Thyroid gland (tissue), 4 donors: ENCODE data around the gene PIP5K1A. TPM values are rescaled to one million over a fixed set of nuclear protein-coding genes. Genes with fewer than 3 reads are reported as not detected.

Source experiments
- DNase-seq, 2 donors: peaks; one replicate each; pipeline ENCODE4 v3.0.0-alpha.2; 2019
- H3K27ac ChIP-seq, 3 donors: fragments of 200-600 bp; sonication (generic); 1 replicate in 2 of 3; 2 replicates in 1 of 3; pipeline ENCODE4 v1.5.1; 2016 to 2019; ENCODE audit warnings: mild to moderate bottlenecking in 1 of 3, moderate library complexity in 1 of 3
- H3K27me3 ChIP-seq: fragments of 200-600 bp; sonication (generic); one replicate; pipeline ENCODE4 v1.5.1; 2019
- H3K36me3 ChIP-seq, 2 donors: fragments of 200-600 bp; sonication (generic); one replicate each; pipeline ENCODE4 v1.5.1; 2016 to 2019
- H3K4me1 ChIP-seq, 2 donors: fragments of 200-600 bp; sonication (generic); one replicate each; pipeline ENCODE4 v1.5.1; 2017 to 2019
- H3K4me3 ChIP-seq, 3 donors: fragments of 200-600 bp; sonication (generic); replicated peaks in 1 of 3; 1 replicate in 2 of 3; 2 replicates in 1 of 3; pipeline ENCODE4 v1.5.1; 2016; ENCODE audit warnings: mild to moderate bottlenecking in 1 of 3
- H3K9me3 ChIP-seq: fragments of 200-600 bp; sonication (generic); one replicate; pipeline ENCODE4 v1.5.1; 2017
- CTCF ChIP-seq, 6 experiments: fragments of 200-600 bp in 3 of 6; fragments of 450-650 bp in 3 of 6; sonication (generic) in 3 of 6; IDR thresholded peaks; one replicate each; pipeline ENCODE4 v1.5.1; 2016 to 2019; ENCODE audit warnings: antibody characterized with exemption in 6 of 6, mild to moderate bottlenecking in 2 of 6, inconsistent platforms in 1 of 6, moderate library complexity in 1 of 6
- POLR2A ChIP-seq, 2 donors: fragments of 450-650 bp; IDR thresholded peaks; one replicate each; pipeline ENCODE4 v1.6.1; 2017; ENCODE audit warnings: antibody characterized with exemption in 2 of 2, mild to moderate bottlenecking in 2 of 2, moderate library complexity in 1 of 2
- WGBS, 2 donors: methylation state at CpG; one replicate each; pipeline ENCODE4 v1.1.5; 2017; 5-methylcytosine and 5-hydroxymethylcytosine counted together
- intact Hi-C: fragments of 100-400 bp; cut with DNase I; formaldehyde crosslinking; loops from one replicate; pipeline ENCODE4 v1.15.1; 2023
- total RNA-seq, 4 donors: library from RNA; depleted of rRNA; stranded (reverse); fragments of >200 nt; gene quantifications; one replicate each; pipeline ENCODE4 v1.2.3, GENCODE V29; 2016

The PIP5K1A gene
- total RNA-seq, 4 donors from 2014 or later, result 53.4 to 74.5 (median 57.8) TPM

GRCh38 chr1:151211972-151212705, 13.8 kb downstream of the PIP5K1A start:
- intact Hi-C loops, result no loop called here
- 86 to 88% methylated on average over 15 of the region's 15 CpGs for WGBS, 2 donors
- Histone ChIP-seq H3K4me1 (peaks cover 7 to 9% of the 10 kb centered on the region in 2 donors), H3K9me3 (no peaks in the 10 kb centered on the region), H3K27me3 (no peaks in the 10 kb centered on the region), H3K4me3 (no peak overlapping the region), H3K27ac (no peak overlapping the region), H3K36me3 (peaks cover under 1 to 9% of the 10 kb centered on the region in 2 donors)
- DNase-seq, result no peak
- TF ChIP-seq CTCF (IDR thresholded peaks at IDR 0.05) (no peak), POLR2A (IDR thresholded peaks at IDR 0.05) (no peak)

GRCh38 chr1:151213560-151213959, 15.2 kb downstream of the PIP5K1A start:
- Histone ChIP-seq H3K27me3 (no peaks in the 10 kb centered on the region), H3K36me3 (peaks cover 0 to 5% of the 10 kb centered on the region in 2 donors), H3K9me3 (no peaks in the 10 kb centered on the region), H3K27ac (no peak overlapping the region), H3K4me3 (no peak overlapping the region), H3K4me1 (no peaks in the 10 kb centered on the region)
- no peak for DNase-seq
- no peak for TF ChIP-seq CTCF (IDR thresholded peaks at IDR 0.05)
- TF ChIP-seq POLR2A (IDR thresholded peaks at IDR 0.05), result no peak
- intact Hi-C loops, result no loop called here
- 37 to 40% methylated on average over 2 of the region's 2 CpGs for WGBS, 2 donors

- 89 to 93% methylated on average over 1 of the region's 1 CpG for WGBS, 2 donors
- Histone ChIP-seq H3K27ac (no peak overlapping the region), H3K36me3 (no peaks in the 10 kb centered on the region), H3K27me3 (no peaks in the 10 kb centered on the region), H3K9me3 (no peaks in the 10 kb centered on the region), H3K4me1 (peaks cover 7 to 8% of the 10 kb centered on the region in 2 donors), H3K4me3 (no peak overlapping the region)
- TF ChIP-seq POLR2A (IDR thresholded peaks at IDR 0.05) (no peak), CTCF (IDR thresholded peaks at IDR 0.05) (no peak)
- no peak for DNase-seq
- intact Hi-C loops, result no loop called here
Observed at GRCh38 chr1:151221616-151222015, 23.3 kb downstream of the PIP5K1A start.

- H3K27ac ChIP-seq, result no peak overlapping the region
- WGBS, 2 donors, result 62 to 70% methylated on average over 4 of the region's 4 CpGs
- H3K4me3 ChIP-seq, result no peak overlapping the region
- peaks cover 7 to 8% of the 10 kb centered on the region in 2 donors for H3K4me1 ChIP-seq
- H3K9me3 ChIP-seq, result no peaks in the 10 kb centered on the region
- no peaks in the 10 kb centered on the region for H3K36me3 ChIP-seq
- TF ChIP-seq CTCF (IDR thresholded peaks at IDR 0.05), result no peak
- no peak for TF ChIP-seq POLR2A (IDR thresholded peaks at IDR 0.05)
- peak; percentile 22 to 26 for DNase-seq
- intact Hi-C loops, result no loop called here
- no peaks in the 10 kb centered on the region for H3K27me3 ChIP-seq
Observed at GRCh38 chr1:151222130-151222529, 23.8 kb downstream of the PIP5K1A start.

GRCh38 chr1:151235235-151235634, 36.9 kb downstream of the PIP5K1A start:
- Histone ChIP-seq H3K27ac (no peak overlapping the region), H3K4me3 (no peak overlapping the region), H3K27me3 (no peaks in the 10 kb centered on the region), H3K4me1 (no peaks in the 10 kb centered on the region), H3K9me3 (no peaks in the 10 kb centered on the region), H3K36me3 (peaks cover 86 to 94% of the 10 kb centered on the region in 2 donors)
- intact Hi-C loops, result no loop called here
- TF ChIP-seq CTCF (IDR thresholded peaks at IDR 0.05) (no peak), POLR2A (IDR thresholded peaks at IDR 0.05) (no peak)
- 86 to 89% methylated on average over 6 of the region's 6 CpGs for WGBS, 2 donors
- no peak for DNase-seq
